Pancreas (tissue), 10 donors: ENCODE measurements around the gene ROBO1. TPM values are rescaled to one million over a fixed set of nuclear protein-coding genes. Genes with fewer than 3 reads are reported as not detected.

Source experiments
- ATAC-seq, 4 donors: fragments of 200-7000 bp; cut with Tn5 transposase; one replicate each; pipeline versions ENCODE4 v1.8.0 to v1.9.1; 2020; ENCODE audit warnings: mild to moderate bottlenecking in 4 of 4, moderate library complexity in 4 of 4
- DNase-seq, 6 donors: peaks; one replicate each; pipeline ENCODE4 v3.0.0-alpha.2; 2020
- FAIRE-seq: peaks from 2 replicates; lab custom pipeline; 2012; peaks lifted over from hg19 to GRCh38; lab: Jason Lieb, UNC
- H3K27ac ChIP-seq, 4 donors: fragments of 200-600 bp; sonication (generic); 1 replicate in 3 of 4; 2 replicates in 1 of 4; pipeline versions ENCODE4 v1.5.0 to v1.8.0; 2020
- H3K27me3 ChIP-seq, 4 donors: fragments of 200-600 bp; one replicate each; pipeline ENCODE4 v1.8.0; 2021
- H3K36me3 ChIP-seq, 3 donors: fragments of 200-600 bp; sonication (generic) in 1 of 3; one replicate each; pipeline versions ENCODE4 v1.5.0 to v1.8.0; 2020 to 2021
- H3K4me1 ChIP-seq, 3 donors: fragments of 200-600 bp; one replicate each; pipeline ENCODE4 v1.8.0; 2021
- H3K4me3 ChIP-seq, 4 donors: fragments of 200-600 bp; sonication (generic) in 2 of 4; one replicate each; pipeline versions ENCODE4 v1.5.0 to v1.8.0; 2020 to 2021
- H3K9me3 ChIP-seq, 4 donors: fragments of 200-600 bp; one replicate each; pipeline ENCODE4 v1.8.0; 2021
- WGBS, 2 donors: extraction: QIAGEN DNeasy Blood & Tissue Kit; methylation state at CpG; one replicate each; pipeline ENCODE4 v1.1.7; 2013; 5-methylcytosine and 5-hydroxymethylcytosine counted together
- intact Hi-C, 3 donors: fragments of 100-400 bp; cut with DNase I; formaldehyde crosslinking; loops; one replicate each; pipeline versions ENCODE4 v1.11.1 to v1.14.2; 2022
- polyA plus RNA-seq, 2 donors: library from polyadenylated mRNA; stranded (reverse); fragments of 200-250 nt; gene quantifications; one replicate each; pipeline ENCODE4 v1.2.3, GENCODE V29; 2013
- total RNA-seq, 6 donors: library from RNA; stranded (reverse); fragmentation: NEBNext Ultra II Directional in 4 of 6; extraction: Animal tissue kit (Norgen Biotek cat#: 25700) in 4 of 6; gene quantifications; one replicate each; pipeline versions ENCODE4 v1.2.1 to v1.2.4, GENCODE V29; 2021 to 2023
- TF ChIP-seq, protein P1 (sequence below), 4 donors: fragments of 200-600 bp; sonication (generic) in 3 of 4; IDR thresholded peaks; one replicate each; pipeline versions ENCODE4 v1.5.0 to v1.8.0; 2021; ENCODE audit warnings: antibody characterized with exemption in 4 of 4
- donor health status: healthy with polysubstance abuse.
- donor health status: DM: no; HTN: no; CAD: no; lungs with moderate emphysema.
- donor health status: DM: no; HTN: no; CAD: no.
- donor health status: control.
- donor health status: control.
- donor health status: Bipolar disorder and iron deficiency.
- donor health status: DM: yes; HTN: yes; CAD: no.
- donor health status: DM: no; HTN: no; CAD: no.
- donor health status: DM: no; HTN: no; CAD: no.
- donor health status: DM: yes; HTN: yes; CAD: no.

ROBO1 gene
- total and polyA plus RNA-seq, 8 donors = 0.51 to 8.5 (median 2.8) TPM

DNA sequence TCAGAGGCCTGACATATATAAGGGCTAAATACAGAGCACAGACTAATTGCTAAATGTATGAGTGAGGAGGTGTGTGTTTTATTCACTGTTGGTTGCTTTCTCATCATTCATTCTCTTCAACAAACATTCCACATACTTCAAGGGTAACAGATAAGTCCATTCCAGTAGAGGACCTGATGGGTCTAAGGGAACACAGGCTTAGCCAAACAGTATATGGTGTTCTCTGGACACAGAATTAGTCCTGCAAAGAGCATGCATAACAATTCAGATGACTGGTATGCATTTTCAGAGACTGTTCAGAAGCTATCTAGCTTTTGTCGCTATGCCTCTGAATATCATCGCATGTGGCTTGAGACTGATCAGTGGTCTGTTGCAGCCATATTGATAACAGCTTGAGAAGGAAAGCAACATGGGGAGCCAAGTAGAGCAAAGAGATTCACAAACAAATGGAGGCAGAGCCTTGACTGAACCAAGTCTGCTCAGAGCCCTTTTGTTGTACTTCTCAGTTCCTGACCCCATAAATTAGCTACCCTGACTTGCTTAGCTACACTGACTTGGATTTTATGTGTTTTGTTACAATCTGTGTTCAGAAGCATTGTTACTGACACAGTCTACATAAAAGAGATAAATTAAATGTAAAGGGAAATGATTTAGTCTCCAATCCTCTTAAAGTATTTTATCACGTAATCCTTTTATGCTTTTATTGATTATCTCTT, 1178.7 kb downstream of the ROBO1 start:
- Histone ChIP-seq H3K27me3 (no peaks in the 10 kb centered on the region), H3K36me3 (no peaks in the 10 kb centered on the region), H3K4me3 (no peak overlapping the region), H3K9me3 (no peaks in the 10 kb centered on the region), H3K27ac (no peak overlapping the region), H3K4me1 (no peaks in the 10 kb centered on the region)
- intact Hi-C loops = no loop called here
- FAIRE-seq = no peak
- WGBS, 2 donors = 73 to 76% methylated on average over 3 of the region's 3 CpGs
- TF ChIP-seq, protein P1, sequence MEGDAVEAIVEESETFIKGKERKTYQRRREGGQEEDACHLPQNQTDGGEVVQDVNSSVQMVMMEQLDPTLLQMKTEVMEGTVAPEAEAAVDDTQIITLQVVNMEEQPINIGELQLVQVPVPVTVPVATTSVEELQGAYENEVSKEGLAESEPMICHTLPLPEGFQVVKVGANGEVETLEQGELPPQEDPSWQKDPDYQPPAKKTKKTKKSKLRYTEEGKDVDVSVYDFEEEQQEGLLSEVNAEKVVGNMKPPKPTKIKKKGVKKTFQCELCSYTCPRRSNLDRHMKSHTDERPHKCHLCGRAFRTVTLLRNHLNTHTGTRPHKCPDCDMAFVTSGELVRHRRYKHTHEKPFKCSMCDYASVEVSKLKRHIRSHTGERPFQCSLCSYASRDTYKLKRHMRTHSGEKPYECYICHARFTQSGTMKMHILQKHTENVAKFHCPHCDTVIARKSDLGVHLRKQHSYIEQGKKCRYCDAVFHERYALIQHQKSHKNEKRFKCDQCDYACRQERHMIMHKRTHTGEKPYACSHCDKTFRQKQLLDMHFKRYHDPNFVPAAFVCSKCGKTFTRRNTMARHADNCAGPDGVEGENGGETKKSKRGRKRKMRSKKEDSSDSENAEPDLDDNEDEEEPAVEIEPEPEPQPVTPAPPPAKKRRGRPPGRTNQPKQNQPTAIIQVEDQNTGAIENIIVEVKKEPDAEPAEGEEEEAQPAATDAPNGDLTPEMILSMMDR (IDR thresholded peaks at IDR 0.05) = no peak
- ATAC-seq = no peak
- no peak for DNase-seq

DNA sequence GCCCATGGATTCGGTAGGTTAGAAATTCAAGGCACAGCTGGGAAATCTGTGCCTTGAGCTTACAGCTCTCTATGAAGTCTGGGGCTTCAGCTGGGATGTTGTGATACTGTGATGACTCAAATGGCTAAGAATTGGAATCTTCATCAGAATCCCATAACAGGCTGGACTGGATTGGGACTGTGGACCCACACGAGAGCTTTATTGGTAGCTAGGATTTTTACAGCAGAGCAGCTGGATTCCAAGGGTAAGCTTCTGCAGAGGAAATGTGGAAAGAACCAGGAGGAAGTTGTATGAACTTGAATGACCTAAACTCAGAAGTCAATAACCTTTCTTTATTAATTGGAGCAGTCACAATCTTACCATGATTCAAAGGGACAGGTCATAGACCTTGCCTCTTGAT, 1187.1 kb downstream of the ROBO1 start:
- H3K36me3 ChIP-seq = no peaks in the 10 kb centered on the region
- H3K9me3 ChIP-seq = no peaks in the 10 kb centered on the region
- no peaks in the 10 kb centered on the region for H3K4me1 ChIP-seq
- TF ChIP-seq, protein P1 (IDR thresholded peaks at IDR 0.05) = no peak
- FAIRE-seq = no peak
- WGBS, 2 donors = 44 to 64% methylated on average over 2 of the region's 2 CpGs
- H3K4me3 ChIP-seq = no peak overlapping the region
- no peaks in the 10 kb centered on the region for H3K27me3 ChIP-seq
- no peak overlapping the region for H3K27ac ChIP-seq
- no peak for DNase-seq
- ATAC-seq = no peak
- intact Hi-C loops = no loop called here

DNA sequence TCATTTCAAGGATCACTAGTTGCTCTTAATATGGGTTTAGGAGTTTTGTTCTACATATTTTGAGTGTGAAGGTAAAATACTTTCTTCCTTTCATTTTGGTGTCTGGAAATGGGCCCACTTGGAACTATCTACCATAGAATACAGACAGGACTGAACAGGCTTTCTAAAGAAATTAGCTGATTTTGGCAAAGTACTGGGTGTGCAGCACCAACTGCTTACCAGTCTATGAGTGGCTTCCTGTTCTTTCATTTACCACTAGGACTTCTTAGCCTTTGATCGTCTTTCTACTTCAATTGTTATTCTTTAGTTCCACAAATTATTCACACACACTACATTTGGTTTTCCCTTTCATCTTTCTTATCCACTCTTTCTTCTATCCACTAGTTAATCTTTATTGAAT, 1196.3 kb downstream of the ROBO1 start:
- FAIRE-seq = no peak
- ATAC-seq = no peak
- intact Hi-C loops = no loop called here

DNA sequence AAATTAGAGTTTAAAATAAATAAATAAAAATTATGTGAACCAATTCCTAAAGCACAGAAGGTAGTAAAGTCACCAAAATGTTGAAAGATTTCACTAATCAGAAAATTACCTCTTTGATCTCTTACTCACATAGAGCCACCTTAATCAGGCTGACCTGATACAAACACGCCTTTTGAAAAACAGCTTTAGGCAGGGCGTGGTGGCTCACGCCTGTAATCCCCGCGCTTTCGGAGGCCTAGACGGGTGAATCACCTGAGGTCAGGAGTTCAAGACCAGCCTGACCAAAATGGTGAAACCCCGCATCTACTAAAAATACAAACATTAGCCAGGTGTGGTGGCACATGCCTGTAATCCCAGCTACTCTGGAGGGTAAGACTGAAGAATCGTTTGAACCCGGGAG, 1197.3 kb downstream of the ROBO1 start:
- H3K27me3 ChIP-seq = no peaks in the 10 kb centered on the region
- intact Hi-C loops = no loop called here
- no peak for FAIRE-seq
- 75 to 85% methylated on average over 10 of the region's 10 CpGs for WGBS, 2 donors
- TF ChIP-seq, protein P1 (IDR thresholded peaks at IDR 0.05) = no peak
- H3K4me3 ChIP-seq = no peak overlapping the region
- ATAC-seq = no peak
- H3K36me3 ChIP-seq = no peaks in the 10 kb centered on the region
- no peak for DNase-seq
- no peaks in the 10 kb centered on the region for H3K9me3 ChIP-seq
- H3K27ac ChIP-seq = no peak overlapping the region
- no peaks in the 10 kb centered on the region for H3K4me1 ChIP-seq

More for the DNA sequence above, 1196.3 kb downstream of the ROBO1 start:
- Histone ChIP-seq H3K9me3 (no peaks in the 10 kb centered on the region), H3K27me3 (no peaks in the 10 kb centered on the region), H3K36me3 (no peaks in the 10 kb centered on the region), H3K4me1 (no peaks in the 10 kb centered on the region), H3K27ac (no peak overlapping the region), H3K4me3 (no peak overlapping the region)
- DNase-seq = no peak
- WGBS, 2 donors = 58 to 86% methylated on average over 1 of the region's 1 CpG
- TF ChIP-seq, protein P1 (IDR thresholded peaks at IDR 0.05) = no peak

DNA sequence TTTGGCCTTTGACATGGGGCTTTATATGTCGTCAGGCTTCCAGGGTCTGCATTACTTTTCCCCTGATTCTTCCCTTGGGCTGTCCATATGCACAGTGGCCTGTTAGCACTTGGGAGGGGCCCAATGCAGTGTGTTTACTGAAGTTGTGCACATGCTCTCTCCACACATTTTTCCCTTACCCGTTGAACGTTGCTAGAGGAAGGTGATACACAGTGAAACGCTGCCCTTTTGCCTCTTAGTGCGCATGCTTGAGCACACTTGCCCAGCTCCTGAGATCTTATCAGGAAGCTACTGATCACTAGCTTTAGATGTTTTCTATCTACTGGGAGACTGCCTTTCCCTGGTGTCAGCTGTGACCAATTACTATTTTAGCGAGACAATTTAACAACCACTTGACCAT, 1198.0 kb downstream of the ROBO1 start:
- WGBS, 2 donors = 44 to 50% methylated on average over 6 of the region's 6 CpGs
- Histone ChIP-seq H3K27ac (no peak overlapping the region), H3K4me1 (no peaks in the 10 kb centered on the region), H3K4me3 (no peak overlapping the region), H3K27me3 (no peaks in the 10 kb centered on the region), H3K9me3 (no peaks in the 10 kb centered on the region), H3K36me3 (no peaks in the 10 kb centered on the region)
- TF ChIP-seq, protein P1 (IDR thresholded peaks at IDR 0.05) = no peak
- ATAC-seq (no peak), FAIRE-seq (no peak), DNase-seq (no peak)
- intact Hi-C loops = no loop called here
